Measurements from ENCODE around the gene DCTN2. TPM values are rescaled to one million over a fixed set of nuclear protein-coding genes. Genes with fewer than 3 reads are reported as not detected.
"Not testable (repeated sequence)": the region's sequence is repeated elsewhere in the genome, so short reads cannot be mapped to it uniquely, and the experiment has no call there.

Gene DCTN2
- total and polyA plus RNA-seq, 4 experiments from 2014 or later, result 67.4 to 86.2 (median 70.0) TPM

DNA sequence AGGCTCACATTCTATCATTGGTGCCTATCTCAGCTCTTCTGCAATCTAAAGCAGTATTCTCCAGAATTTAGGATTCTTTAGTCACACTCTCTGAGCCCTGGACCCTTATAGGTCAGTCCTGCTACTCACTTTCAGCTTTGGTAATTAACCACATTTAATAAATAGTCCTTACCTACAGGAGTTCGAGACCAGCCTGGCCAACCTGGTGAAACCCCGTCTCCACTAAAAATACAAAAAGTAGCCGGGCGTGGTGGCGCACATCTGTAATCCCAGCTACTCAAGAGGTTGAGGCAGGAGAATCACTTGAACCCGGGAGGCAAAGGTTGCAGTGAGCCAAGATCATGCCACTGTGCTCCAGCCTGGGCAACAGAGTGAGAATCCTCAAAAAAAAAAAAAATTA is 33.3 kb downstream of the DCTN2 start:
- H3K4me1 ChIP-seq (ENCODE audit: insufficient read depth, low read length), result peaks cover 15% of the 10 kb centered on the region
- H3K36me3 ChIP-seq (ENCODE audit: insufficient read depth, low read length), result peaks cover 70% of the 10 kb centered on the region
- ChIA-PET CTCF (ENCODE audit: partially characterized antibody) (interaction anchor here (1.2 to 1.5 kb wide), 2 partner anchors 36 to 81 kb away, joined by 3 read pairs; no protein-coding TSS in a partner anchor), POLR2A (ENCODE audit: partially characterized antibody) (interaction anchor here (0.8 to 3.7 kb wide), 3 partner anchors 10 to 55 kb away, joined by 3 to 12 read pairs (median 3); partner anchors contain the start of genes ARHGAP9 and GLI1)
- H3K27ac ChIP-seq (ENCODE audit: low read depth, low read length); H3K27me3 Mint-ChIP-seq; H3K4me3 Mint-ChIP-seq; H3K9me3 ChIP-seq (ENCODE audit: control insufficient read depth in 1 of 2, low read length in 2 of 2); H3K27me3 ChIP-seq (ENCODE audit: insufficient read depth, low read length); H3K4me3 ChIP-seq (ENCODE audit: low read length in 2 of 2); H3K9me3 Mint-ChIP-seq; DNase-seq; intact Hi-C loops (cut with micrococcal nuclease): not testable (repeated sequence)
- H3K4me1 Mint-ChIP-seq, result peaks cover 6 to 16% (median 10%) of the 10 kb centered on the region in 4 donors
- H3K27ac Mint-ChIP-seq, result peak overlapping the region in 1 of 7 donors; percentile 77
- peaks cover 58 to 78% of the 10 kb centered on the region in 2 donors for H3K36me3 Mint-ChIP-seq

DNA sequence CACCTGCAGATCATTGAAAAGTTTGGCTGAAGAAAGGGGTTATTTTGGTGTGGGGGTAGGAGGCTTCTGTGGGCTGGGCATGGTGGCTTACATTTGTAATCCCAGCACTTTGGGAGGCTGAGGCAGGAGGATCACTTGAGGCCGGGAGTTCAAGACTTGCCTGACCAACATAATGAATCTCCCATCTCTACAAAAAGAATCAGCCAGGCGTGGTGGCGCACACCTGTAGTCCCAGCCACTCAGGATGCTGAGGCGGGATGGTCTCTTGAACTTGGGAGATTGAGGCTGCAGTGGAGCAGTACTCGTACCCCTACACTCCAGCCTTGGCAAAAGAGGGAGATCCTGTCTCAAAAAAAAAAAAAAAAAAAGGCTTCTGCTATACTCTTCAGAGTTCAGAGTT is 33.7 kb downstream of the DCTN2 start:
- no peaks in the 10 kb centered on the region for H3K9me3 Mint-ChIP-seq
- ChIA-PET POLR2A (ENCODE audit: partially characterized antibody) (interaction anchor here (0.8 to 1.5 kb wide), 3 partner anchors 7 to 54 kb away, joined by 3 to 4 read pairs (median 3); partner anchors contain the start of genes DDIT3 and GLI1), CTCF (ENCODE audit: partially characterized antibody) (interaction anchor here (1.2 to 1.5 kb wide), 2 partner anchors 36 to 81 kb away, joined by 3 read pairs; no protein-coding TSS in a partner anchor)
- Histone ChIP-seq H3K4me1 (ENCODE audit: insufficient read depth, low read length) (peaks cover 11% of the 10 kb centered on the region), H3K36me3 (ENCODE audit: insufficient read depth, low read length) (peaks cover 71% of the 10 kb centered on the region), H3K9me3 (ENCODE audit: control insufficient read depth in 1 of 2, low read length in 2 of 2) (no peaks in the 10 kb centered on the region), H3K27ac (ENCODE audit: low read depth, low read length) (no peak overlapping the region), H3K27me3 (ENCODE audit: insufficient read depth, low read length) (no peaks in the 10 kb centered on the region), H3K4me3 (ENCODE audit: low read length in 2 of 2) (no peak overlapping the region)
- H3K27ac Mint-ChIP-seq, result peak overlapping the region in 4 of 7 donors; percentile 35 to 78 (median 59)
- no peak for DNase-seq
- H3K36me3 Mint-ChIP-seq, result peaks cover 56 to 80% of the 10 kb centered on the region in 2 donors
- H3K4me1 Mint-ChIP-seq, result peaks cover 3 to 12% (median 6%) of the 10 kb centered on the region in 4 donors
- intact Hi-C loops (cut with micrococcal nuclease), result no loop called here
- no peaks in the 10 kb centered on the region for H3K27me3 Mint-ChIP-seq
- no peak overlapping the region for H3K4me3 Mint-ChIP-seq

GRCh38 chr12:57512665-57513064 is 34.3 kb downstream of the DCTN2 start:
- H3K36me3 ChIP-seq (ENCODE audit: insufficient read depth, low read length), result peaks cover 71% of the 10 kb centered on the region
- Mint-ChIP-seq H3K4me1 (peaks cover 1 to 8% (median 3%) of the 10 kb centered on the region in 4 donors), H3K4me3 (no peak overlapping the region), H3K27ac (peak overlapping the region; percentile 9 to 80 (median 66)), H3K9me3 (no peaks in the 10 kb centered on the region), H3K36me3 (peaks cover 51 to 78% of the 10 kb centered on the region in 2 donors), H3K27me3 (no peaks in the 10 kb centered on the region)
- H3K27me3 ChIP-seq (ENCODE audit: insufficient read depth, low read length), result no peaks in the 10 kb centered on the region
- intact Hi-C loops (cut with micrococcal nuclease), result no loop called here
- H3K4me3 ChIP-seq (ENCODE audit: low read length in 2 of 2), result no peak overlapping the region
- H3K27ac ChIP-seq (ENCODE audit: low read depth, low read length), result no peak overlapping the region
- DNase-seq, result no peak
- ChIA-PET CTCF (ENCODE audit: partially characterized antibody) (interaction anchor here (0.7 to 1.2 kb wide), 4 partner anchors 8 to 70 kb away, joined by 3 read pairs; partner anchors contain the start of gene DDIT3), POLR2A (ENCODE audit: partially characterized antibody) (interaction anchor here (1.2 to 1.5 kb wide), 2 partner anchors 8 to 9 kb away, joined by 3 to 4 read pairs; partner anchors contain the start of gene DDIT3)
- H3K9me3 ChIP-seq (ENCODE audit: control insufficient read depth in 1 of 2, low read length in 2 of 2), result no peaks in the 10 kb centered on the region
- H3K4me1 ChIP-seq (ENCODE audit: insufficient read depth, low read length), result peaks cover 6% of the 10 kb centered on the region

GRCh38 chr12:57511588-57512325 is 35.2 kb downstream of the DCTN2 start:
- peaks cover 42 to 69% of the 10 kb centered on the region in 2 donors for H3K36me3 Mint-ChIP-seq
- POLR2A ChIA-PET (ENCODE audit: partially characterized antibody), result interaction anchor here (0.7 to 1.5 kb wide), 3 partner anchors 9 to 211 kb away, joined by 4 to 7 read pairs (median 6); partner anchors contain the start of gene DDIT3

DNA sequence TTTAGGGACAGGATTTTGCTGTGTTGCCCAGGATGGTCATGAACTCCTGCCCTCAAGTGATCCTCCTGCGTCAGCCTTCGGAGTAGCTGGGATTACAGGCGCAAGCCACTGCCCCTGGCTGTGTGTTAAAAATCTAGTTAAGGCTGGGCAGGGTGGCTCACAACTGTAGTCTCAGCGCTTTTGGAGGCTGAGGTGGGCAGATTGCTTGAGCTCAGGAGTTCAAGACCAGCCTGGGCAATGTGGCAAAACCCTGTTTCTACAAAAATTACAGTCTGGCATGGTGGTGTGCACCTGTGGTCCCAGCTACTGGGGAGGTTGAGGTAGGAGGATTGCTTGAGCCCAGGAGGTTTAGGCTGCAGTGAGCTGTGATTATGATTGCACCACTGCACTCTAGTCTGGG is 35.8 kb downstream of the DCTN2 start:
- CTCF ChIA-PET (ENCODE audit: partially characterized antibody), result interaction anchor here (1.2 kb wide), 1 partner anchor 48 kb away, joined by 3 read pairs; no protein-coding TSS in a partner anchor
- H3K36me3 ChIP-seq (ENCODE audit: insufficient read depth, low read length), result peaks cover 60% of the 10 kb centered on the region
- DNase-seq, result no peak
- no peaks in the 10 kb centered on the region for H3K9me3 ChIP-seq (ENCODE audit: control insufficient read depth in 1 of 2, low read length in 2 of 2)
- H3K27ac Mint-ChIP-seq, result peak overlapping the region in 1 of 7 donors; percentile 60
- H3K36me3 Mint-ChIP-seq, result peaks cover 39 to 65% of the 10 kb centered on the region in 2 donors
- H3K4me1 ChIP-seq (ENCODE audit: insufficient read depth, low read length), result no peaks in the 10 kb centered on the region
- no peak overlapping the region for H3K4me3 Mint-ChIP-seq
- H3K27ac ChIP-seq (ENCODE audit: low read depth, low read length), result no peak overlapping the region
- no peaks in the 10 kb centered on the region for H3K27me3 ChIP-seq (ENCODE audit: insufficient read depth, low read length)
- no peak overlapping the region for H3K4me3 ChIP-seq (ENCODE audit: low read length in 2 of 2)
- H3K27me3 Mint-ChIP-seq, result no peaks in the 10 kb centered on the region
- no peaks in the 10 kb centered on the region for H3K9me3 Mint-ChIP-seq
- H3K4me1 Mint-ChIP-seq, result peaks cover 0 to 2% (median 0%) of the 10 kb centered on the region in 4 donors
- intact Hi-C loops (cut with micrococcal nuclease), result no loop called here
- POLR2A ChIA-PET (ENCODE audit: partially characterized antibody), result interaction anchor here (0.7 to 1.5 kb wide), 4 partner anchors 9 to 212 kb away, joined by 3 to 7 read pairs (median 4); partner anchors contain the start of genes DDIT3 and MBD6

More at GRCh38 chr12:57511588-57512325, 35.2 kb downstream of the DCTN2 start:
- Histone ChIP-seq H3K9me3 (ENCODE audit: control insufficient read depth in 1 of 2, low read length in 2 of 2) (no peaks in the 10 kb centered on the region), H3K4me1 (ENCODE audit: insufficient read depth, low read length) (peaks cover under 1% of the 10 kb centered on the region), H3K27ac (ENCODE audit: low read depth, low read length) (no peak overlapping the region), H3K36me3 (ENCODE audit: insufficient read depth, low read length) (peaks cover 62% of the 10 kb centered on the region), H3K27me3 (ENCODE audit: insufficient read depth, low read length) (no peaks in the 10 kb centered on the region), H3K4me3 (ENCODE audit: low read length in 2 of 2) (no peak overlapping the region)
- intact Hi-C loops (cut with micrococcal nuclease), result no loop called here
- Mint-ChIP-seq H3K27me3 (no peaks in the 10 kb centered on the region), H3K4me1 (peaks cover 0 to 2% (median 0%) of the 10 kb centered on the region in 4 donors), H3K9me3 (no peaks in the 10 kb centered on the region), H3K4me3 (no peak overlapping the region), H3K27ac (peak overlapping the region in 6 of 7 donors; percentile 41 to 75 (median 63))
- CTCF ChIA-PET (ENCODE audit: partially characterized antibody), result interaction anchor here (0.7 to 1.2 kb wide), 5 partner anchors 9 to 71 kb away, joined by 3 read pairs; partner anchors contain the start of gene DDIT3
- DNase-seq, result no peak

DNA sequence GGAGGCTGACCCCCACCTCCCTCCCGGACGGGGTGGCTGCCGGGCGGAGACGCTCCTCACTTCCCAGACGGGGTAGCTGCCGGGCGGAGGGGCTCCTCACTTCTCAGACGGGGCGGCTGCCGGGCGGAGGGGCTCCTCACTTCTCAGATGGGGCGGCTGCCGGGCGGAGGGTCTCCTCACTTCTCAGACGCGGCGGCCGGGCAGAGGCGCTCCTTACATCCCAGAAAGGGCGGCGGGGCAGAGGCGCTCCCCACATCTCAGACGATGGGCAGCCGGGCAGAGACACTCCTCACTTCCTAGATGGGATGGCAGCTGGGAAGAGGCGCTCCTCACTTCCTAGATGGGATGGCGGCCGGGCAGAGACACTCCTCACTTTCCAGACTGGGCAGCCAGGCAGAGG is 39.2 kb downstream of the DCTN2 start:
- H3K4me1 Mint-ChIP-seq; H3K9me3 ChIP-seq (ENCODE audit: control insufficient read depth in 1 of 2, low read length in 2 of 2); H3K27me3 ChIP-seq (ENCODE audit: insufficient read depth, low read length); POLR2A ChIA-PET (ENCODE audit: partially characterized antibody); H3K4me3 ChIP-seq (ENCODE audit: low read length in 2 of 2); DNase-seq; H3K4me3 Mint-ChIP-seq; H3K9me3 Mint-ChIP-seq; H3K27ac ChIP-seq (ENCODE audit: low read depth, low read length); H3K27me3 Mint-ChIP-seq; H3K4me1 ChIP-seq (ENCODE audit: insufficient read depth, low read length); intact Hi-C loops (cut with micrococcal nuclease); CTCF ChIA-PET (ENCODE audit: partially characterized antibody); H3K27ac Mint-ChIP-seq: not testable (repeated sequence)
- H3K36me3 ChIP-seq (ENCODE audit: insufficient read depth, low read length), result peaks cover 49% of the 10 kb centered on the region
- peaks cover 29 to 61% of the 10 kb centered on the region in 2 donors for H3K36me3 Mint-ChIP-seq

GRCh38 chr12:57506541-57506940 is 40.5 kb downstream of the DCTN2 start:
- H3K4me1 Mint-ChIP-seq; H3K4me3 Mint-ChIP-seq; H3K4me3 ChIP-seq (ENCODE audit: low read length in 2 of 2); H3K27me3 ChIP-seq (ENCODE audit: insufficient read depth, low read length); H3K27ac Mint-ChIP-seq; H3K27ac ChIP-seq (ENCODE audit: low read depth, low read length); H3K4me1 ChIP-seq (ENCODE audit: insufficient read depth, low read length); DNase-seq; intact Hi-C loops (cut with micrococcal nuclease); H3K27me3 Mint-ChIP-seq; H3K9me3 Mint-ChIP-seq; CTCF ChIA-PET (ENCODE audit: partially characterized antibody); H3K9me3 ChIP-seq (ENCODE audit: control insufficient read depth in 1 of 2, low read length in 2 of 2); POLR2A ChIA-PET (ENCODE audit: partially characterized antibody): not testable (repeated sequence)
- peaks cover 45% of the 10 kb centered on the region for H3K36me3 ChIP-seq (ENCODE audit: insufficient read depth, low read length)
- H3K36me3 Mint-ChIP-seq, result peaks cover 23 to 57% of the 10 kb centered on the region in 2 donors

Data from CD4-positive, alpha-beta memory T cell (primary cell).